DMS53 treated with DMSO at 0.1 percent for 48 hours (cell line): ENCODE measurements around the gene FAM209A.
"Not testable (repeated sequence)": the region's sequence is repeated elsewhere in the genome, so short reads cannot be mapped to it uniquely, and the experiment has no call there.

ENCODE experiments used
- DNase-seq: peaks from one replicate; lab custom pipeline; 2025; ENCODE audit not compliant: unreplicated experiment; lab: John Stamatoyannopoulos, UW

Gene FAM209A, protein sequence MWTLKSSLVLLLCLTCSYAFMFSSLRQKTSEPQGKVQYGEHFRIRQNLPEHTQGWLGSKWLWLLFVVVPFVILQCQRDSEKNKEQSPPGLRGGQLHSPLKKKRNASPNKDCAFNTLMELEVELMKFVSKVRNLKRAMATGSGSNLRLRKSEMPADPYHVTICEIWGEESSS

DNA sequence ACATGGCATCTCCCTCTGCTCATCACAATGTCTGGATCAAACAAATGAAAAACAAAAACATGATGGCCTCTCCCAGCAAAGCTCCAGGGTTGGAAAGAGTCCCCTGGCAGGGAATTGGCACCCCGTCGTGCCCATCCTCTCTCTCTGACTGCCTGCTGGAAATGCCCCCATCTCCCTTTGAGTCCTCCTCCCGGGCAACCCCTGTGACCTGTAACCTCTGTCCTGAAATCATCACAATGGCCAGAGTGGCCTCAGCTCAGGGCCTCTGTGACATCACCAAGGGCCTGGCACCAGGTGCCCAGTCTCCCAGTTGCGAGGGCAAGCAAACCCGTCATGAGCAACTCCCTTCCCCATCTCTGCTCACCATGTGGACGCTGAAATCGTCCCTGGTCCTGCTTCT, at the start of gene FAM209A:
FAM209A (plus strand) TSS at position 301 of the 400 bp plus-strand sequence; CDS start at position 366, 65 bp downstream.
- DNase-seq, result not testable (repeated sequence)

DNA sequence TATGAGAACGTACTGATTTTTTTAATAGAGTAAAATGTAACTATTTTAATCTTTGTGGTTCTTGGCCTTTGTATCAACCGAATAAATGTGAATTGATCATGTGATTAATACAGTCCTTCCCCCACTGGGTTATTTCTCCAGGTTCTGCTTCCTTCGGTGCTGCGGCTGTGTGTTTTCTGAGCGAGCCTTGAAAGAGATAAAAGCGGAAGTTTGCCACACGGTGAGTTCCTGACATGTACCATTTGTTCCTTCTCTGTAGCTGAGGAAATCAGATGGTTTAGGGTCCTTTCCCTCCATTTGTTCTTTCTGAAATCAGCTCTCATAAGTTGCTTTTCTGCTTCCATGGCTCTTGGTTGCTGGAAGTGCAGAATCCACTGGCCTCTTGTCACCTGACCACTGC, 40.6 kb upstream of the FAM209A start:
- DNase-seq, result no peak

DNA sequence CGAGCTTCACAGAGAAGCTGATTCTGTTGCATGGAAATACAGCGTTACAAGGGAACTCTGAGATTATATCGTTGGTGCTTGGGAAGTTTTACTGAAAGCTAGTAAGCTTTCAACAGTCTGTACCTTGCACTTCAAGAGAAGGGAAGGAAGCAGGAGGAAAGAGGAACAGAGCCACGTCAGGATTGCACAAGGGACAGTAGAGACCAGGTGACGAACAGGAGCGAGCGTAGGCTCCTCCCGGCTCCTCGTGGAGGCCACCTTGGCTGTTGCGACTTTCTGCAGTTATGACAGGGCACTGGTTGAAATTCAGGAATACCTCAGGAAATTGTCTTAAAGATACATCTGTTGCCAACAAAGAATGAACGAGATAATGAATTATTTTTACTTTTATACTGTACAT, 37.3 kb upstream of the FAM209A start:
- DNase-seq, result no peak

DNA sequence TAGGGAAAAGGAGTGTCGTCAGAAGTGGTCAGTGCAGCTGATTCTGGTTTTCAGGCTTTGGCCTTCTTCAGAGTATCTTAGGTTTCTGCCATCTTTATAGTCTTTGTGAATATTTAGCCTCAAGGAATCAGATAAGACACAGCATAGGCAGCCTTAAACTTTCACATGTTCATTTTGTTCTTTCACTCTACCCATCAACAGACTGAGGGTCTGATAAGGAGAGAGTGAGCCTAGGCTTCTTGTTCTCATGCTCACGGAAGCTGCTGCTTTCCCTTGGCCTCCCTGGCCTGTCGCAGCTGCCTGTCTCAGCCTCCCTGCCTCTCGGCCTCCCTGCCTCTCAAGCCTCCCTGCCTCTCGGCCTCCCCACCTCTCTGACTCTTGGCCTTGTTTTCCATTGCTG, 36.0 kb upstream of the FAM209A start:
- no peak for DNase-seq

DNA sequence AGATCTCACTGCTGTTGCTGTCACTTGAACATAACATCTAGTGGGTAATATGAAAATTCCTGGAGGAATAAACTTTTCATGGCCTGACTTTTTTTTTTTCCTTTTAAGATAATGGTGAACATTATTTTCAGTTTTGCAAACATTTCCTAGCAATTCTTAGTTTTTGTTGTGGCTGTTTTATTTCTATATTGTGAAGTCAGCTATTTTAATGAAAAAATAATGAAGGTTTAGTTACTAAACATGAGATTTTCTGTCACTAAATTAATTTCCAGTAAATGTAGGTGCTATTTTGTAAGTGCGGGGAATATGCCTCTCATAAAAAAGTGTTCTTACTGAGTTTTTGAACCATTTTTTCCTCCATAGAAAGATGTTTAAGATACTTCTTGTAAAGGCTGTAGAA, 23.4 kb upstream of the FAM209A start:
- DNase-seq, result no peak

DNA sequence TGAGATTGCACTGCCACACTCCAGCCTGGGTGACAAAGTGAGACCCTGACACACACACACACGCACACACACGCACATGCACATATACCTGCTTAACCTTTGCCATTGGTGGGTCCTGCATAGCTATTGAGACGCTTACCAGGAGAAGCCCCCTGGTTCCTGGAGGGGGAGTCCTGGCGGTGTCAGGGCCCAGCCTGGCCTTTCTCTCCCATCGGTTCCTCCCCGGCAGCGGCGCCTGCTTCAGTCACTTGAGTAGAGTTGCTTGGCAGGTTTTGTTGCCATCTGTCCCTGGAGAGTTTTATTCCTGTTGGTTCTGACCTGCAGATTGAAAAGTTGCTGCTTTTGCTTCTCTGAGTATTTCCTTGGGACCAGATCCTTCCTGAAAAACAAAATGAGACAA, 20.6 kb upstream of the FAM209A start:
- DNase-seq, result no peak

DNA sequence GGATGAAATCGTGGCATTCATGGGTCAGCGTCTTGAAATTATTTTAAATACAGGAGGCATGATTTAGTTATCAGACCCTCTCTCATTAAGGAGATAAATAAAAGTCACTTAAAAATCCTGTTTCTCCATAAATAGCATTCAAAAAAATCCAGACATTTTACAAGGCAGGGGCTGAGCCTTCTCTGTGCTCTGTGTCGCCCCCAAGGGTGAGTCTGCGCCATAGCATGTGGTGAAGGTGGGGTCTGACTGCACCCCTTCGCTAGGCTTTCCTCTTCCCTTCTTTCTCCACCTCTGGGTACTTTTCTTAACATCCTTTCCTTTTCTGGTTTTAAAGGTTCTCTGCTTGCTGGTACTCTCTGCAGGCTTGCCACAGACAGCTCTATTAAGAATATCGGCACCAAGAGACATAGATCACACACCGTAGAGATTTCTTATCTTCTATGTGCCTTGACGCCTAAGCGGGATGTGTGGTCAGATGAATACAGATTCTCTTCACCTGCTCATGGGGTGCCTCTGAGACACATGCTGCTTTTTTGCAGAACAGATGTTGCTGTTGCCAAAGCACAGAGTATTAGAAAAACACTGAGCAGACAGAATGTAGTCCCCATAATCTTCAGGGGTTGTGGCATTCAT, 20.1 kb upstream of the FAM209A start:
- DNase-seq, result no peak

DNA sequence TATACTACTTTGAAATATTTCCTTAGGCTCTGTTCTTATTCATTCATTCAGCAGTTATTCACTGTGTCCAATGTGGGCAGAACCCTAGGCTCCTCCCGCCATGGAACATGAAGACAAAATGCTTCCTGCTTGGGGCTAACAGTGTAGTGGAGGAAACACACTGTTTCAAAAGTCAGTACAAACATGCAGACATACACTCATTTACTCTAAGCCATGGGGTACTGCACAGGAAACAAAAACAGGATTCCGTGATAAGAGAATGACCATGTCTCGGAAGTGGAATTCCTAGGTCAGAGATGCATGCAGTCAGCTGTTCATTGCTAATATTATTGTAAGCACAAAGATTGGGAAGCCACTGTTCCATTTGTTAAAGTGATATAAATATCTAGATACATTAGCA, 18.4 kb upstream of the FAM209A start:
- no peak for DNase-seq

DNA sequence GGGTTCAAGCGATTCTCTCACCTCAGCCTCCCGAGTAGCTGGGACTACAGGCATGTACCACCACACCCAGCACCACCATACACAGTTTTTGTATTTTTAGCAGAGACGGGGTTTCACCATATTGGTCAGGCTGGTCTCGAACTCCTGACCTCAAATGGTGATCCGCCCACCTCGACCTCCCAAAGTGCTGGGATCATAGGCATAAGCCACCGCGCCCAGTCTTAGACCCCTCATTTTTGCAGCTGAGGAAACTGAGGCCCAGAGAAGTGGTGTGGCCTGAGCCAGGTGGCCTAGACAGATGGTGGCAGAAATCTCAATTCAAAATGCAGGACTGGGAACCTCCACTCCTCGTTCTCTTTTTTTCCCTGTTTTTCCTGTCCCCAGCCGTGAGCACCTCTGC, 12.6 kb upstream of the FAM209A start:
- DNase-seq, result no peak

DNA sequence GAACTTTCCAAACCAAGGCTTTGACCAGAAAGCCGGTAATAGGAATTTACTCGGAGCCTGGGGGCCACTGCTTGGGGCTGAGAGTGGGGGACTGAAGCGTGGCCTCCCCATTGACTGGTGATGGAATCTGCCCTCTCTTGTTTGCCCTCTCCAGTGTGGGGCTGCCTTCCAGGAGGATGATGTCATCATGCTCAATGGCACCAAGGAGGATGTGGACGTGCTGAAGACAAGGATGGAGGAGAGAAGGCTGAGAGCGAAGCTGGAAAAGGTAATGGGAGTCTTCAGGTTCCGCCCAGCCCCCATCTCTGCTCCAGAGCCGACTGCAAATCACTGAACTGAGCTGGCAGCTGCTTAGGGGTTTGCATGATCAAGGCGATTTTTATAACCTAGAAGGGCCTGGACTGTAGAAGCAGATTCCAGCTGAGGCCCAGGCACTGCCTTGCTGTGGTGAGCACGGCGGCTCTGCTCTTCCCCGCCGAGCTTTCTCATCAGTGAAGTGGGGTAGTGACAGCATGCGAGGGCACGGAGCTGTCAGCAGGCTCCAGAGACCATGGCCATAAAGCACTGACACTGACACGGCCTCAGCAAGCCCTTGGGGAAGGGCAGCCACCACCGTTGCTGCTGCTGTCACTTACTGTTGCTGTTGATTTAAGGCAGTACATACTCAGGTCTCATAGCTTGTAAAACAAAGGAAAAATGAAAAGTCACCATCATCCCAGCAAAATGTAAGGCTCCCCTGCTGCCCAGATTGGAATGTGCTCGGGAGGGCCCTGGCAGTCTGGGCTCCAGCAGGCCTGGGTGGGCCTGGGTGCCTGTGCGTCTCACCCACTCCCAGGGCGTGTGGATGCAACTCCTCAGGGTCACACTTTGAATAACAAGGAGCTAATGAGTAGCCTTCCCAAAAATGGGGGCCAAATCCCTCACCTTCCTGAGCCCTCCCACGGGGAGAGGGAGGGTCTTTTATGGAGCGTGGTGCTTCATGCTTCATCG, 11.1 kb upstream of the FAM209A start:
- no peak for DNase-seq

DNA sequence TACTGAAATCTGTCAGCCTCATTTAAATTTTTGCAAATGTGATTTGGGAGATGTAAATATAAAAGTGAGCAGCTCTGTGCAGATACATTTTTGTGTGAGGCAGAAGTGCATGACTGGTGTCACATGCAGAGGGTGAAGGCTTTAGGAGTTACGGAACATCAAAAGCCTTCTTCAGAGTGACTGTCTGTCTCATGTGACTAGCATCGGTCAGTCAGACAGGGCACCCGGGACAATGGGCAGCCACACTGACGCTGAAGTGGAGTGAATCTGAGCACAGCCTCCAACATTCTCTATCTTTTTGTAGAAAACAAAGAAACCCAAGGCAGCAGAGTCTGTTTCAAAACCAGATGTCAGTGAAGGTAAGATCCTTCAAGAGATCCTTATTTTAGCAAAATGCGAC, 7.9 kb upstream of the FAM209A start:
- no peak for DNase-seq

DNA sequence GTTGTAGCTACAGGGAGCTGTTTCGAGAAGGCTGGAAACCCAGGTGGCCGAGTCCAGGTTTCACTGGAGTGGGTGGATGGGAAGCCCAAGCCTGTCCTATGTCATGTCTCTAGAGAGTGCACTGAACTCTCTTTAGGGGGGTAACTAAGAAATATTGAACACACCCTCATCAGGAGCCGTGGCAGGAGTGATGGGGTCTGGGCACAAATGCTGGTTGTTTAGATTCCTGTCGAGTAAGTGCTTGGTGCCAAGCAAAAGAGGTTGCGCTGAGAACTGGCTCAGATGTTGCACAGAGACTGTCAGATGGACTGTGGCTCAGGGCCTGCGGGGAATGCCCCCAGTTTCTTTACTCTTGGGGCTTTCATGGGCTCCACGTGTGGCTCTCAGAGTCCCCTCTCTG, 7.3 kb upstream of the FAM209A start:
- DNase-seq, result no peak

DNA sequence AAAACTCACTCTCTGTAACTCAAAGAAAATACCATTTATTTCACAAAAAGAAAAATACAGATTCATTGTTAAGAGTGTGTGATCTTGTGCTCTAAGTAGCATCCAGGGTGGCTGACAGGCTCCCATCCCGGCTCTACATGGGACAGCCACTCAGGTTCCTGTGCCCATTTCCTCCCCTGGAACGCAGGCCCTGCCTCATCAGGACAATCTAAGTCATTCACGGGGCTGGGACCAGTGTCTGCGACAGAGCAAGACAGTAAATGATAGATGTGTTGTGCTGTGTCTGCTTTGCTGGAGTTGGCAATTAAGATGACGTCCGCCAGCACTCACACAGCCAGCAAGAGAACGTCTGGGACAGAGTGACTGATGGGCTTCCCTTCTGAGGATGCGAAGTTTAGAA, 6.9 kb upstream of the FAM209A start:
- DNase-seq, result no peak

DNA sequence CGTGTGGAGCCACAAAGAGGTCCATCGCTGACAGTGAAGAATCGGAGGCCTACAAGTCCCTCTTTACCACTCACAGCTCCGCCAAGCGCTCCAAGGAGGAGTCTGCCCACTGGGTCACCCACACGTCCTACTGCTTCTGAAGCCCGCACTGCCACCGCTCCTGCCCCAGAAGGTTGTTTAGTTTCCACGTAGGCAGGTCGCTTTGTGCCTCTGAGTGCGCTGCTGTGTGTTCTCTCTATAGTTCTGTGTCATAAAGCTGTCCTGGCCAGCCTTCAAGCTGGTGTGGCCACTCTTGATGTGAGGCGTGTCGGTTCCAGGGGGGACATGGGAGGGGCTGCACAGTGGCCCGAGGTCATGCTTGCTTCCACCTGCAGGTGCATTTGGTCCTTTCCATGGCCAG, 6.4 kb upstream of the FAM209A start:
- DNase-seq, result no peak

DNA sequence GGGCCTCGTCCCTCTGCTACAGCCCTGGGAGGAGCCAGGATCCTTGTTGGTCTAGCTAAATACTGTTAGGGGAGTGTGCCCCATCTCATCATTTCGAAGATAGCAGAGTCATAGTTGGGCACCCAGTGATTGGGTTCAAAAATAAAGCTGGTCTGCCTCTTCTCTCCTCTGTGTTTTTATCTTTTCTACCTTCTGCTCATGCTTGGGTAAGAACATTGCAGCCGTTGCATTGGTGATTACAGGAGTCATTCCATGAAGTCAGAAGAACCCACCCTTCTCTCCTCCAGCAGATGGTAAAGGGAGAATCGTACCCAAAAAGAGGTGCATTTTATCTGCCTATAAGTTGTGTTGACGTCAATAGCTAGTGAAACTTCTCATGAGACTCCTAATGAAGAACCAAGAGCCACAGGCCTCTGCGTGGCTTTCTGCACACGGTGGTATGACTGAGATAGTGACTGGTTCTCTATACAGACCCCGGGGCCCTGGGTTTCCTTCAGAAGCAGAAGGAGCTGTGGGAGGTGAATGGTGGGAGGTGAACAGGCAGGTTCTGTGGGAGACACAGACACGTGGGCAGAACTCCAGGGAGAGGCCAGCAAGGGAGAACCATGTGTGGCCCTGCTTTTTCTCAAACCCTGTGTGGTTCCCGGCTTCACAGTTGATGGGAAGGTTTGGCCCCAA, 5.7 kb upstream of the FAM209A start:
- no peak for DNase-seq

DNA sequence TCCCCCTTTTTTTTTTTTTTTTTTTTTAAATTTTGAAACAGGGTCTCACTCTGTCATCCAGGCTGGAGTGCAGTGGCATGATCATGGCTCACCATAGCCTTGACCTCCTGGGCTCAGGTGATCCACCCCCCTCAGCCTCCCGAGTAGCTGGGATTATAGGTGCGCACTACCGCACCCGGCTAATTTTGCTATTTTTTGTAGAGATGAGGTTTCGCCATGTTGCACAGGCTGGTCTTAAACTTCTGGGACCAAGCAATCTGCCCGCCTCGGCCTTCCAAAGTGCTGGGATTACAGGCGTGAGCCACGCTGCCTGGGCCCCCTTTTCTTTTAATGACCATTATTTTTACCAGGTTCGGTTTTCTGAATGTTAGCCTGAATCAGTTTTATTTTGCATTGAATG, 5.0 kb upstream of the FAM209A start:
- no peak for DNase-seq

DNA sequence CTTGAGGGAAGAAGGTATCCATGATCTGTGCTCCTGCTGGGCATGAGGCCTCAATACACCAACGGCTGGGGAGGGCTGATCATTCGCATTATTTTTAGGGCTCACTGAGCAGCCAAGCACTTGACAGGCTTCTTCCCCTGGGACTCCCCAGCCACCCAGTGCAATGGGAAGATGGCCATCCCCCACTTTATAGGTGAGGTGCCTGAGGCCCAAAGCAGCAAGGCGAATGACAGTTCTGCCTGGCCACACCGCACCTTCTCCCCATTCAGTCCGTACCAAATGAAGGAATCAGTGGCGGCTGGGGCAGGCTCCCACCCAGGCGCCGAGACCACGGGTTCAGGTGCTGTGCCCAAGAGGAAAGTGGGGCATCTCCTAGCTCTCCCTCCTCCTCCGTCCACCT, 4.4 kb upstream of the FAM209A start:
- no peak for DNase-seq

DNA sequence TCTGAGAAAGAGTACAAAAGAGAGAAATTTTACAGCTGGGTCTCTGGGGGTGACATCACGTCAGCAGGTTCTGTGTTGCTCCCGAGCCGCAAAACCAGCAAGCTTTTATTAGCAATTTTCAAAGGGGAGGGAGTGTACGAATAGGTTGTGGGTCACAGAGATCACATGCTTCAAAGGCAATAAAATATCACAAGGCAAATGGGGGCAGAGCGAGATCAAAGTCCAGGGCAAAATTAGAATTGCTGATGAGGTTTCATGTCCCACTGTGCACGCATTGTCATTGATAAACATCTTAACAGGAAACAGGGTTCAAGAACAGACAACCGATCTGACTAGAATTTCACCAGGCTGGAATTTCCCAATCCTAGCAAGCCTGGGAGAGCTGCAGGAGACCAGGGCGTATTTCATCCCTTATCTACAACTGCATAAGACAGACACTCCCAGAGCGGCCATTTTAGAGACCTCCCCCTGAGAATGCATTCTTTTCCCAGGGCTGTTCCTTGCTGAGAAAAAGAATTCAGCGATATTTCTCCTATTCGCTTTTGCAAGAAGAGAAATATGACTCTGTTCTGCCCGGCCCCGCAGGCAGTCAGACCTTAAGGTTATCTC, 3.7 kb upstream of the FAM209A start:
- not testable (repeated sequence) for DNase-seq

DNA sequence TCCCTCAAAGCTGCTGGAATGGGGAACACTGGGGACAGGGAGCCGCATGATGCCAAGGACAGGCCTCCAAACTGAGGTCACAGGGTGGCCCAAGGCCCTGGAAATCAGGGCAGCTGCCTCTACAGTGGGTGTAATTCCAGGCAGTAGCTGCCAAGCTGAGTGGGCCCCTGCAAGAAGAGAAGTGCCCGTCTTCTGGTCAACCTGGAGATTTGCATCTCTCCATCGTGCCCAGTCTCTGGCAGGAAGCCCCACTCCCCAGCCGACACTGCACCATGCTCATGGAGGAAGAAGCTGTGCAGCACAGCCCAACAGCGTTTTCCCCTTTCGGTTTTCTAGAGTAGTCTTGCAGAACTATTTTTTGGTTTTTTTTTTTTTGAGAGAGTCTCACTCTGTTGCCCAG, 2.2 kb upstream of the FAM209A start:
- no peak for DNase-seq

DNA sequence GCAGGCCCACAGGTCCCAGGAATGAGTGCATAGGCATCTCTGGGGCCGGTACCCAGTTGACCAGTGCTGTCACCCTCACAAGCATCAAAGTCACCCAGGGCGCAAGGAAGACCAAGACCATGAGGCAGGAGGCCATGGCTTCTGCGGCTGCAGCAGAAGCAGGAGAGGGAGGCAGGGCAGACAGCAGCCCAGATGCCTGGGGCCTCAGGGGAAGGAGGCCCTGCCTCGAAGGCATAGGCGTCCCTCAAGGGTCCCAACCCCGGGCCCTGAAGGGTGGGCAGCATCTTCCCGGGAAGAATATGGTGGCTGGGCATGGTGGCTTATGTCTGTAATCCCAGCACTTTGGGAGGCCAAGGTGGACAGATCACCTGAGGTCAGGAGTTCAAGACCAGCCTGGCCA, 3.0 kb downstream of the FAM209A start:
- no peak for DNase-seq

DNA sequence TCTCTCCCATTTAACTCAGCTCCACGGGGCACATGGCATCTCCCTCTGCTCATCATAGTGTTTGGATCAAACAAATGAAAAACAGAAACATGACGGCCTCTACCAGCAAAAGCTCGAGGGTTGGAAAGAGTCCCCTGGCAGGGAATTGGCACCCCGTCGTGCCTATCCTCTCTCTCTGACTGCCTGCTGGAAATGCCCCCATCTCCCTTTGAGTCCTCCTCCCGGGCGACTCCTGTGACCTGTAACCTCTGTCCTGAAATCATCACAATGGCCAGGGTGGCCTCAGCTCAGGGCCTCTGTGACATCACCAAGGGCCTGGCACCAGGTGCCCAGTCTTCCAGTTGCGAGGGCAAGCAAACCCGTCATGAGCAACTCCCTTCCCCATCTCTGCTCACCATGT, 8.4 kb downstream of the FAM209A start, which contains the start of gene FAM209B:
FAM209B (plus strand) TSS at position 301 of the 400 bp plus-strand sequence; CDS start at position 397, 96 bp downstream.
- DNase-seq, result not testable (repeated sequence)
